ENCODE measurements around the gene PHIP.

PHIP gene

DNA sequence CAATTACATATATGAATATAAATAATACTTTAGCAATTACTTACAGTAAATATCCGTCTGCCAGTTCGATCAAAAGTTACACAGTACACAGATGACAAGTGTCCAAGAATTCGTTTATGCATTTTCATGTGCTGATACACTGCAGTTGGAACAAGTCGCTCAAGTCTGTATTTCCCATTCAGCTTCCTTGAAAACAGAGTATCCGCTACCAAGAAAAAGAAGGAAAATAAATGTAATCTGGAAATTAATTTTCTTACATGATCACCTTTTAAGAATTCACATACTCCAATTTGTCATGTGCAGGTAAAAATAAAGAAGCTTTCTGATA lies 35.3 kb downstream of the PHIP start:
- TF ChIP-seq, protein P1, sequence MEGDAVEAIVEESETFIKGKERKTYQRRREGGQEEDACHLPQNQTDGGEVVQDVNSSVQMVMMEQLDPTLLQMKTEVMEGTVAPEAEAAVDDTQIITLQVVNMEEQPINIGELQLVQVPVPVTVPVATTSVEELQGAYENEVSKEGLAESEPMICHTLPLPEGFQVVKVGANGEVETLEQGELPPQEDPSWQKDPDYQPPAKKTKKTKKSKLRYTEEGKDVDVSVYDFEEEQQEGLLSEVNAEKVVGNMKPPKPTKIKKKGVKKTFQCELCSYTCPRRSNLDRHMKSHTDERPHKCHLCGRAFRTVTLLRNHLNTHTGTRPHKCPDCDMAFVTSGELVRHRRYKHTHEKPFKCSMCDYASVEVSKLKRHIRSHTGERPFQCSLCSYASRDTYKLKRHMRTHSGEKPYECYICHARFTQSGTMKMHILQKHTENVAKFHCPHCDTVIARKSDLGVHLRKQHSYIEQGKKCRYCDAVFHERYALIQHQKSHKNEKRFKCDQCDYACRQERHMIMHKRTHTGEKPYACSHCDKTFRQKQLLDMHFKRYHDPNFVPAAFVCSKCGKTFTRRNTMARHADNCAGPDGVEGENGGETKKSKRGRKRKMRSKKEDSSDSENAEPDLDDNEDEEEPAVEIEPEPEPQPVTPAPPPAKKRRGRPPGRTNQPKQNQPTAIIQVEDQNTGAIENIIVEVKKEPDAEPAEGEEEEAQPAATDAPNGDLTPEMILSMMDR (IDR thresholded peaks at IDR 0.05; ENCODE audit: extremely low read depth, insufficient read depth, missing control alignments) = no peak

DNA sequence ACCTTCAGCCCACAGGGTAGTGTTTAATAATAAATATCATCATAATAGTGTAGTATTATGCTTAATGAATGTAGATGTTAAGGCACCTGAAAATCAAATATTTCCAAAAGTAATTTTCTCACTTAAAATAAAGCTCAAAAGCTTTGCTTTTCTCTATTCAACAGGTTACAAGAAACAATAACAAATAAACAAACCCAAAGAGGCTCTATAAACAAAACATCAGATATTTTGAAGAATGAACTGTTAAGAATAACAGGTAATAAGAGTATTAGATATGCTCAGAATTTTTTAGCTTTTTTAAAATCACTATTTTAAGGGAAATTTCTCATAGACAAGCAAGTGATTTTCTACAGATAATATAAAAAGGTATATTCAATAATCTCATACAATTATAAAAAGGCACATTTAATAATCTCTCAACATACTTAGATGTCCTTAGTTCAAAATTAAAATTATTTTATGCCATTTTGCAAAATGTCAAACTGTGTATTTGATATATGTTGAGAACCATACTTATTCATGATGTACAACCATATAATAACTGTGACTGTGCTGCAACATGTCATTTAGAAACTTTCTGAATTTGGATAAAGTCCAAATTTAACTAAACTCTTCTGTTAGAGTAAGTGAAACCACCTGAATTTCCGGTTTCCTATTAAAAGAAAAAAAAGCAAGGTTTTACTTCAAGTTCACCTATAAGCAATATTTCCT lies 35.8 kb downstream of the PHIP start:
- TF ChIP-seq, protein P1 (IDR thresholded peaks at IDR 0.05; ENCODE audit: extremely low read depth, insufficient read depth, missing control alignments) = no peak
- peak; percentile 19 for DNase-seq (ENCODE audit: low spot score)
- in situ Hi-C loops (cut with MboI; ENCODE audit: low pct_unique_long_range_greater_than_20kb, low sequenced_read_pairs, unreplicated experiment) = no loop called here

More for the DNA sequence above, 35.3 kb downstream of the PHIP start:
- no peak for DNase-seq (ENCODE audit: low spot score)
- in situ Hi-C loops (cut with MboI; ENCODE audit: low pct_unique_long_range_greater_than_20kb, low sequenced_read_pairs, unreplicated experiment) = no loop called here

DNA sequence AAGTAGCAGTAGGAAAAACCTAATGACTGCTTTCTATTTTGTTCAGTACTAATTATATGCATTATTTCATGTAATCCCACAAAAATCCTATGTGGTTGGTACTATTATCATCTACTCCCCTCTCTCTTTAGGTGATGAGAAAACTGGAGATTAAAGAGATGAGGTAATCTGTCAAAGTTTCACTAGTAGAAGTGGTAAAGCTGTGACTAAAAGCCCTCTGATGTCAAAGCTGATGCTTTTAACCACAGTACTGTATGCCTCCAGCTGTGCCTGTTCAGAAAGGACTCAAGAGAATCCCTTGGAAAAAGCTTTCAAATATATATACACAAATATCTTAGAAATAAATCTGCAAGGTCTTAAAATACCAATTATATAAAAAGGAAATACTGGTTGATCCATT lies 38.0 kb downstream of the PHIP start:
- in situ Hi-C loops (cut with MboI; ENCODE audit: low pct_unique_long_range_greater_than_20kb, low sequenced_read_pairs, unreplicated experiment) = no loop called here
- TF ChIP-seq, protein P1 (IDR thresholded peaks at IDR 0.05; ENCODE audit: extremely low read depth, insufficient read depth, missing control alignments) = no peak

DNA sequence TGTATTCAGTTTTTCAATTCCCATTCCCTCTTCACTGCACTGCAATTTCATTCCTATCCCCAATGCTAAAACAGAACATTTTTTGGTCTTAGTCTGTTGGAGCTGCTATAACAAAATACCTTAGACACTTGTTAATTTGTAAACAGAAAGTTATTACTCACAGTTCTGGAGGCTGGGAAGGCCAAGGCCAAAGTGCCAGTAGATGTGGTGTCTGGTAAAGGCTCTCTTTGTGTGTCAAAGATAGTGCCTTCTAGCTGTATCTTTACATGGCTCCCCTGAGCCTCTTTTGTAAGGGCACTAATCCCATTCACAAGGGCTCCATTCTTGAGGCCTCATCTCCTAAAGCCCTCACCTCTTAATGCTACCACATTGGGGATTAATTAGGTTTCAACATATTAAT lies 40.0 kb downstream of the PHIP start:
- in situ Hi-C loops (cut with MboI; ENCODE audit: low pct_unique_long_range_greater_than_20kb, low sequenced_read_pairs, unreplicated experiment) = no loop called here
- TF ChIP-seq, protein P1 (IDR thresholded peaks at IDR 0.05; ENCODE audit: extremely low read depth, insufficient read depth, missing control alignments) = no peak
- DNase-seq (ENCODE audit: low spot score) = no peak

More for the DNA sequence above, 38.0 kb downstream of the PHIP start:
- peak; percentile 43 for DNase-seq (ENCODE audit: low spot score)

DNA sequence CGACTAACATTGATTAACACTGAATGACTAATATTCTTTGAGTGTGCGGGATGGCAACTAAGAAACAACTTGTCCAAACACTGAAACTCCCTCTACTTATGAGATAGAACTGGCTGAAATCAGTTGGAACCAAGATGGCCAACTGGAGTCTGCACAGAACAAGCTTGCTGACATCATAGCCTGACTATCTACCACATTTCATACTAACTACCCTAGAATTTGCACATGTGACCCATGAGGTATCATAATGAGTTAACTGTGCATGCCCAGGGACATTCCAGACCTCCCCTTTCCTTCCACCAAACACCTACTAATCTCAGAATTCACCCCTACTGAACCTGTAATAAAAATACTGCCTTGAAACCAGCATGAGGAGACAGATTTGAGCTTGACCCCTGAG lies 43.2 kb downstream of the PHIP start:
- TF ChIP-seq, protein P1 (IDR thresholded peaks at IDR 0.05; ENCODE audit: extremely low read depth, insufficient read depth, missing control alignments) = no peak
- in situ Hi-C loops (cut with MboI; ENCODE audit: low pct_unique_long_range_greater_than_20kb, low sequenced_read_pairs, unreplicated experiment) = no loop called here
- no peak for DNase-seq (ENCODE audit: low spot score)

DNA sequence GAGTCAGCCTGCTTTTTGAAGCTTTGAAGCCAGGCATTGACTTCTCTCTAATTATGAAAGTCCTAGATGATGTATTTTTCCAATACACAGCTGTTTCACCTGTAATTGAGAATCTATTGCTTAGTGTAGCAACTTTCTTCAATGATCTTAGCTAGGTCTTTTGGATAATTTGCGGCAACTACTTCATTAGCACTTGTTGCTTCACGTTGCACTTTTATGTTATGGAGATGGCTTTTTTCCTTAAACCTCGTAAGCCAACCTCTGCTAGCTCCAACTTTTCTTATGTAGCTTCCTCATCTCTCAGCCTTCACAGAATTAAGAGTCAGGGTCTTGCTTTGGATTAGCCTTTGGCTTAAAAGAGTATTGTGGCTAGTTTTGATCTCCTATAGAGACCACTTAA lies 44.8 kb downstream of the PHIP start:
- TF ChIP-seq, protein P1 (IDR thresholded peaks at IDR 0.05; ENCODE audit: extremely low read depth, insufficient read depth, missing control alignments) = no peak
- DNase-seq (ENCODE audit: low spot score) = no peak
- in situ Hi-C loops (cut with MboI; ENCODE audit: low pct_unique_long_range_greater_than_20kb, low sequenced_read_pairs, unreplicated experiment) = no loop called here
